ENCODE measurements around the gene SLC25A39.
"Not testable (repeated sequence)": the region's sequence is repeated elsewhere in the genome, so short reads cannot be mapped to it uniquely, and the experiment has no call there.

Gene SLC25A39

GRCh38 chr17:44354582-44355561 lies 30.2 kb upstream of the SLC25A39 start:
- peak in 1 of 2 experiments; percentile 44 for DNase-seq (ENCODE audit: low read depth in 2 of 2)

- DNase-seq (ENCODE audit: low read depth in 2 of 2): no peak
Measured at GRCh38 chr17:44353672-44354331, 29.2 kb upstream of the SLC25A39 start.

GRCh38 chr17:44352828-44353671 lies 28.4 kb upstream of the SLC25A39 start:
- DNase-seq (ENCODE audit: low read depth in 2 of 2): no peak

DNA sequence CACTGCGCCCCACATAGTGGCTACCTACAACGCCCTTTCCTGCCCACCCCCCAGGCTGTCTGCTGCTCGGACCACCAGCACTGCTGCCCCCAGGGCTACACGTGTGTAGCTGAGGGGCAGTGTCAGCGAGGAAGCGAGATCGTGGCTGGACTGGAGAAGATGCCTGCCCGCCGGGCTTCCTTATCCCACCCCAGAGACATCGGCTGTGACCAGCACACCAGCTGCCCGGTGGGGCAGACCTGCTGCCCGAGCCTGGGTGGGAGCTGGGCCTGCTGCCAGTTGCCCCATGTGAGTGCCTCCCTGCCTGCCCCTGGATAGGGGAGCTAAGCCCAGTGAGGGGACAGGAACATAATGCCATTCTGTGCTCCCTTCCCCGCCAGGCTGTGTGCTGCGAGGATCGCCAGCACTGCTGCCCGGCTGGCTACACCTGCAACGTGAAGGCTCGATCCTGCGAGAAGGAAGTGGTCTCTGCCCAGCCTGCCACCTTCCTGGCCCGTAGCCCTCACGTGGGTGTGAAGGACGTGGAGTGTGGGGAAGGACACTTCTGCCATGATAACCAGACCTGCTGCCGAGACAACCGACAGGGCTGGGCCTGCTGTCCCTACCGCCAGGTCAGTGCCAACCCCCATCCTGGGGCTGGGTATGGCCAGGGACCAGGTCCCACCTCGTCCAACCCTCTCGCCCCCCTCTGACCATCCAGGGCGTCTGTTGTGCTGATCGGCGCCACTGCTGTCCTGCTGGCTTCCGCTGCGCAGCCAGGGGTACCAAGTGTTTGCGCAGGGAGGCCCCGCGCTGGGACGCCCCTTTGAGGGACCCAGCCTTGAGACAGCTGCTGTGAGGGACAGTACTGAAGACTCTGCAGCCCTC lies 27.6 kb upstream of the SLC25A39 start:
- no peak for DNase-seq (ENCODE audit: low read depth in 2 of 2)

DNA sequence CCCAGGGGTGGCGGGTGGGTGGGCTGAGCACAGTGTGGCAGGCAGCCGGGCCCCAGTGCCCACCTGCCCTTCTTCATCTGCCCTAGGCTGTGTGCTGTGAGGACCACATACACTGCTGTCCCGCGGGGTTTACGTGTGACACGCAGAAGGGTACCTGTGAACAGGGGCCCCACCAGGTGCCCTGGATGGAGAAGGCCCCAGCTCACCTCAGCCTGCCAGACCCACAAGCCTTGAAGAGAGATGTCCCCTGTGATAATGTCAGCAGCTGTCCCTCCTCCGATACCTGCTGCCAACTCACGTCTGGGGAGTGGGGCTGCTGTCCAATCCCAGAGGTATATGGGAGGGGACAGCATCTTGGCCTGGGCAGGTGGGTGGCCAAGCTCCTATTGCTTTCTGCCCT lies 26.8 kb upstream of the SLC25A39 start:
- no peak for DNase-seq (ENCODE audit: low read depth in 2 of 2)

GRCh38 chr17:44350733-44351226 lies 26.2 kb upstream of the SLC25A39 start:
- peak; percentile 45 to 66 for DNase-seq (ENCODE audit: low read depth in 2 of 2)

DNA sequence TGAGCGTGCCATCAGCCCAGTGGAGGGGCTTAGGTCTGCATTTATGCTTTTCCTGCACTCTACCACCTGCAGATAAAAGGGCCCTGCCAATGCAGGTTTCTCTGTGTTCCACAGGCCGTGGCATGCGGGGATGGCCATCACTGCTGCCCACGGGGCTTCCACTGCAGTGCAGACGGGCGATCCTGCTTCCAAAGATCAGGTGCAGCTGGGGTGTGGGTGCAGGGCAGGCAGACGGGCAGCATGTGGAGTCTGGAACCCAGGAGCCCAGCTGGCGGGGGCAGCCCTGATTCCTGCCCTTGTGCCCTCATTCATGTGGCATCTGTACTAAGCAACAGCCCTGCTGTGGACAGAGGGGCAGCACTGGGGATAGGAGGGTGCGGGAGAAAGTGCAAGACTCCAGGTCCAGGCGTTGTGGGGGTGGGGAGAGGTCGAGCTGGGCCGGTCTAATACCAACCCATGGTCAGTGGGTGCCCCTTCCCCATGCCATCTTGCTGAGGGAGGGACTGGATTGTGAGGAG lies 25.0 kb upstream of the SLC25A39 start:
- no peak for DNase-seq (ENCODE audit: low read depth in 2 of 2)

DNA sequence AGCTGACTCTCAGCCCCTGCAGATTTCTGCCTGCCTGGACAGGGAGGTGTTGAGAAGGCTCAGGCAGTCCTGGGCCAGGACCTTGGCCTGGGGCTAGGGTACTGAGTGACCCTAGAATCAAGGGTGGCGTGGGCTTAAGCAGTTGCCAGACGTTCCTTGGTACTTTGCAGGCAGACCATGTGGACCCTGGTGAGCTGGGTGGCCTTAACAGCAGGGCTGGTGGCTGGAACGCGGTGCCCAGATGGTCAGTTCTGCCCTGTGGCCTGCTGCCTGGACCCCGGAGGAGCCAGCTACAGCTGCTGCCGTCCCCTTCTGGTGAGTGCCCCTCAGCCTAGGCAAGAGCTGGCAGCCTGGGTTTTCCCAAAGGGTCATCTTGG lies 24.4 kb upstream of the SLC25A39 start:
- no peak for DNase-seq (ENCODE audit: low read depth in 2 of 2)

DNA sequence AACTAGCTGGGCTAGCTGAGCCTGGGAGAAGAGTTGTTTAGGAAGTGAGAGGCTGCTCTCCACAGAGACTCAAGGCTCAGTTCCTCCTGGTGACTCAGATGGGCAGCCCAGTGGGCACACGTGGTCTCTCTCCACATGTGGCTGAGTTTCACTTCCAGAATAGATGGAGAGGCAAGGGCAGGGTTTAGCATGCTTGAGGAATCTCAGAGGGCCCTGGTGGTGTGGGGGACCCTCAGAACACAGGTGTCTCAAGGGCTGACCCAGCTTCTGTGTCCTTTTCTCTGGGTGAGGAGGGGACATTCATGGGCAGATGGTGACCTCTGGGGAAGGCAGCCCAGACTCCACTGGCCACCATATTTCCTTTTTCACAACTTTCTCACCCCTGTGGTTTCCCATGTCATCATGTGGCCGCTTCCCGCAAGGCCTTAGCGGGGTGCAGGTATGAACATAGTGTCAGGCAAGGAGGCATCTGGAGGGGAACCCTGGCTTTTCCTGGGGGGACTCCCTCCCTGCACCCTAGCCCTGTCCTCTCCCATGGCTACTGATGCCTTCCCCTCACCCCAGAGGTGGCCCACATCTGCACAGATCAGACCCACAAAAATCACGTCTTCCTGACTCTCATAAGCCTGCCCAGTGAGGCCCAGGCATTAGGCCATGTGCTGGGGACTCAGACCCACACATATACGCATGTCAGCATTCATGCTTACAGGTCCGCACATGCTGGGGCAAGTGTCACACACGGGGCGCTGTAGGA lies 23.8 kb upstream of the SLC25A39 start:
- DNase-seq (ENCODE audit: low read depth in 2 of 2): no peak

GRCh38 chr17:44347206-44348055 lies 22.8 kb upstream of the SLC25A39 start:
- DNase-seq (ENCODE audit: low read depth in 2 of 2): not testable (repeated sequence)

DNA sequence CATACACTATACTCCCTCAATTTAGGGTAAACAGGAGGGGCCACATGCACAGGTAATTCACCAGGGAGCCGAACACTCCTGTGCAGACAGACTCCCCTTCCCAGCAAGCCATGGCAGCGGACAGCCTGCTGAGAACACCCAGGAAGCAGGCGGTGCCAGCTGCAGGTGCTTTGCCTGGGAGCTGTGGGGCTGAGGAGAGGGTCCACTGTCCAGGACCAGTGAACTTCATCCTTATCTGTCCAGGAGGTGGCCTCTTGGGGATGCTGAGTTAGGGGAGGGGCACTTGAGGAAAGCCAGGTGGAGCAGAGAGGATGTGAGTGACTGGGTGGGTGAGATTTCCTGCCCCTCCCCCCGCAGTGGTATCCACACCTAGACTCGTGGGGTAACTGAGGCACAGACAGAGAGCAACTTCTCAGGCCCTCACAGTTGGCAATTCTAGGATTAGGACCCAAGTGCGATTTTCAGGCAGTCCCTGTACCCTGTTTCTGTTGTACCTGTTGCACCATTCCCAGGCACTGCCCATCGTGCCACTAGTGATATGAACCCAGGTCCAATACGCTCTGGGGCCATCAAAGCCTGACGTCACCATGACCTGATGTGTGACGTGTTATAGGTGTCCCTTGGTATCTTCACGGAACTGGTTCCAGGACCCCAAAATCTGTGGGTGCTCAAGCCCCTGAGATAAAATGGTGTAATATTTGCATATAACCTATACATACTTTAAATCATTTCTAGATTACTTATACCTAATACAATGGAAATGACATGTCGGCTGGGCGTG lies 21.6 kb upstream of the SLC25A39 start:
- no peak for DNase-seq (ENCODE audit: low read depth in 2 of 2)

DNA sequence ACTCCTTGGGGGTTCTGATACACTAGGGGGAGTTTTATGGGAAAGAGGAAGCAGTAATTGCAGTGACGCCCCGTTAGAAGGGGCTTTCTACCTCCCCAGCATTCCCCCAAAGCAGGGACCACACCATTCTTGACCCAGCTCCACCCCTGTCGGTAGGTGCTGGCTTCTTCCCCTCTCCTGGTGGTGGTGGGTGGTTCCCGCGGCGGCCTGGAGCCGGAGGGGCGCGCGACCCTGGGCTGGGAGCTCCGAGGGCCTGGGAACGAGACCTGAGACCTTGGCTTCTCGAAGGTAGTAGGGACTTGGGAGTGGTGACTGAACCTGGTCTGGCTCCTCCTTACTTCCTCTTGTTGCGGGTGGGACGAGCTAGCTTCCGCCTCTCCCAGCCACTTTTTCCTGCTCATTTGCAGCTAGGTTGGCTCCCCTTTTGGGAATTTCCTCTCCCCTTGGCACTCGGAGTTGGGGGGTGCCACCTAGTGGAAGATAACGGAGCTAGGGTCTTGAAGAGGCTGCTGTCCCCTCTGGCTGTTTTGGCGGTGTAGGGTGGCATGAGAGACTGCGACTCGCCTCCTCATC lies 20.9 kb upstream of the SLC25A39 start:
- no peak for DNase-seq (ENCODE audit: low read depth in 2 of 2)

GRCh38 chr17:44344939-44345453 lies 20.4 kb upstream of the SLC25A39 start, which contains the start of gene GRN:
Gene GRN, plus strand, starts transcription at chr17:44345302. Its CDS starts 3,863 bp downstream, at chr17:44349165.
- peak; percentile 71 to 83 for DNase-seq (ENCODE audit: low read depth in 2 of 2)

DNA sequence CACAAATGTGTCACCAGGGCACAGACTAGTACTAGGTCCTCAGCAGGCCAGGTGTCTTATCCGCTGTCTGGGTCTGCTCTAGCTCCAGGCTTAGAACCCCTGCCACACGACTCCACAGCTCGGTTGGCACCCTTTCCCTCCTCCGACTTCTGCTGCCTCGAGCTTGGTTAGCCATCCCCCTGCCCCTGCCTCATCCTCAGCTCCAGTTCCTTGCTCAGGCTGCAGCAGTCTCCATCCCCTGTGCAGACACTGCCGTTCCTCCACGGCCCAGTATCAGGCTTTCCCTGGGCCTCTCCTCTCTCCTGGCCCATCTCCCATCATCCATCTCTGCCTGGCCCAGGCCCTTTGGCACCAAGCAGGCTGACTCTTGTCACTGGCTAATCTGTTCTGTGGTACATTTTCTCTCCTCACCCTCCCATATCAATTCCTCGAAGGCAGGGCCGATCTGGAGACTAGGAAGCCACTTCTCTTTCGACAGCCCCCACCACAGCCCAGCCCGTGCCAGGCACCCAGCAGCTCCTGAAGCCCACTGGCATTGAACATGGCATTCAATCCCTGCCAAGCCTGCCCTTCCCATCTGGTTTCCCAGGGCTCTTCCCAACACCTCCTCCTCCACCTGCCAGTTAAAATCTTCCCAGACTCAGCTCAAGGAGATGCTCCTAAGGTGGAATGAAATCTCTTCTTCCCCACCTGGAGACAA lies 19.0 kb upstream of the SLC25A39 start:
- DNase-seq (ENCODE audit: low read depth in 2 of 2): no peak

GRCh38 chr17:44340553-44340952 lies 15.9 kb upstream of the SLC25A39 start:
- not testable (repeated sequence) for DNase-seq (ENCODE audit: low read depth in 2 of 2)

- no peak for DNase-seq (ENCODE audit: low read depth in 2 of 2)
Measured at GRCh38 chr17:44338702-44339101, 14.1 kb upstream of the SLC25A39 start.

DNA sequence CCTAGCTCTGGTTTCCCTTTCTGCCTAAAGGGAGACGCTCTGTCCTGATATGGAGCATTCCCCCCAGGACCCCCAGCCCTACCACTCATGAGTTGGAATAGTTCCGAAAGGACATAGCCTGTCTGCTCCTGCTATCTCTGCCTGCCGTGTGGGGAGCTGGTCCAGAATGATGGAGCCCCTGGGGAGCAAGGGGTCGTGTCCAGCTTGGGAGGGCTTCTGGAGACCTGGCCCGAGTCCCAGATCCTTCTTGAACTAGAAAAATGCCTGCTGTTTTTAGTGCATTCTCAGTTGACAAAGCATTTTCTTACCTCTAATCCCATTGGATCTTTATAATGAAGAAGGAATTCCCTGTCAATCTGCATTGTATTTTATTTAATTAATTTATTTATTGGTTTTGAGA lies 11.3 kb upstream of the SLC25A39 start:
- no peak for DNase-seq (ENCODE audit: low read depth in 2 of 2)
